RKO (cell line): ENCODE results near the gene DTX4.

Experiments used
- DNase-seq: peaks from one replicate; pipeline ENCODE4 v3.0.0-alpha.2; 2016; ENCODE audit warnings: low spot score

Gene DTX4

GRCh38 chr11:59192446-59193020 is 20.6 kb downstream of the DTX4 start:
- no peak for DNase-seq

- no peak for DNase-seq
Observed at GRCh38 chr11:59193587-59194130, 21.7 kb downstream of the DTX4 start.

- DNase-seq = no peak
Observed at GRCh38 chr11:59195586-59195985, 23.7 kb downstream of the DTX4 start.

GRCh38 chr11:59196777-59197176 is 24.8 kb downstream of the DTX4 start:
- DNase-seq = no peak

GRCh38 chr11:59197991-59198390 is 26.1 kb downstream of the DTX4 start:
- no peak for DNase-seq

GRCh38 chr11:59198726-59199125 is 26.8 kb downstream of the DTX4 start:
- DNase-seq = no peak

- no peak for DNase-seq
Observed at GRCh38 chr11:59199546-59200422, 27.9 kb downstream of the DTX4 start.

GRCh38 chr11:59200423-59200746 is 28.5 kb downstream of the DTX4 start:
- no peak for DNase-seq

- DNase-seq = no peak
Observed at GRCh38 chr11:59201353-59201752, 29.4 kb downstream of the DTX4 start.

GRCh38 chr11:59204746-59205145 is 32.8 kb downstream of the DTX4 start:
- no peak for DNase-seq

- DNase-seq = no peak
Observed at GRCh38 chr11:59205648-59206047, 33.7 kb downstream of the DTX4 start.

GRCh38 chr11:59206635-59207034 is 34.7 kb downstream of the DTX4 start:
- peak; percentile 15 for DNase-seq

- DNase-seq = peak; percentile 74
Observed at GRCh38 chr11:59207988-59208451, 36.1 kb downstream of the DTX4 start.

GRCh38 chr11:59208956-59209355 is 37.0 kb downstream of the DTX4 start:
- no peak for DNase-seq

GRCh38 chr11:59212222-59212621 is 40.3 kb downstream of the DTX4 start:
- no peak for DNase-seq

- DNase-seq = no peak
Observed at GRCh38 chr11:59212744-59213631, 41.1 kb downstream of the DTX4 start, which contains the start of gene MPEG1. TSS of gene MPEG1 (minus strand) at chr11:59212927. CDS start at chr11:59212865, 62 bp downstream.

GRCh38 chr11:59214141-59214893 is 42.4 kb downstream of the DTX4 start:
- no peak for DNase-seq

GRCh38 chr11:59216641-59217564 is 45.0 kb downstream of the DTX4 start:
- DNase-seq = no peak

- no peak for DNase-seq
Observed at GRCh38 chr11:59218319-59218718, 46.4 kb downstream of the DTX4 start.

- no peak for DNase-seq
Observed at GRCh38 chr11:59218893-59219292, 47.0 kb downstream of the DTX4 start.
